OCI-LY1 (cell line): ENCODE data around the gene SPATA31D4.

ENCODE experiments used
- H2AFZ ChIP-seq: fragments of 200-600 bp; sonication (generic), shearing (Covaris generic); 2 replicates; pipeline ENCODE4 v1.6.0; 2014; ENCODE audit warnings: antibody characterized with exemption, mild to moderate bottlenecking, low read length
- H3F3A ChIP-seq: fragments of 200-600 bp; sonication (generic), shearing (Covaris generic); 2 replicates; pipeline ENCODE4 v1.6.0; 2014; ENCODE audit warnings: mild to moderate bottlenecking, antibody characterized with exemption, low read length, moderate library complexity; ENCODE audit not compliant: insufficient read depth
- H3K27ac ChIP-seq: fragments of 200-600 bp; sonication (generic); 2 replicates; pipeline ENCODE4 v1.5.1; 2014; ENCODE audit warnings: low read length, mixed run types, mild to moderate bottlenecking, low read depth; ENCODE audit not compliant: poor library complexity, severe bottlenecking
- H3K27me3 ChIP-seq: fragments of 200-600 bp; sonication (generic); 2 replicates; pipeline ENCODE4 v1.6.0; 2014; ENCODE audit warnings: antibody characterized with exemption, mild to moderate bottlenecking, low read length, moderate library complexity; ENCODE audit not compliant: insufficient read depth
- H3K36me3 ChIP-seq: fragments of 200-600 bp; sonication (generic); 2 replicates; pipeline ENCODE4 v1.6.1; 2014; ENCODE audit warnings: mild to moderate bottlenecking, antibody characterized with exemption, low read length, moderate library complexity, mixed read lengths; ENCODE audit not compliant: insufficient read depth
- H3K4me1 ChIP-seq: fragments of 200-600 bp; sonication (generic); 2 replicates; pipeline ENCODE4 v1.5.1; 2014; ENCODE audit warnings: mild to moderate bottlenecking, low read length, moderate library complexity; ENCODE audit not compliant: insufficient read depth, severe bottlenecking
- H3K4me2 ChIP-seq: fragments of 200-600 bp; sonication (generic), shearing (Covaris generic); 2 replicates; pipeline ENCODE4 v1.6.1; 2014; ENCODE audit warnings: low read length
- H3K4me3 ChIP-seq: fragments of 200-600 bp; sonication (generic); 2 replicates; pipeline ENCODE4 v1.5.1; 2014; ENCODE audit warnings: low read length, low read depth, mild to moderate bottlenecking, mixed read lengths; ENCODE audit not compliant: poor library complexity, severe bottlenecking
- H3K79me2 ChIP-seq: fragments of 200-600 bp; shearing (Covaris generic); 2 replicates; pipeline ENCODE4 v1.6.1; 2016; ENCODE audit warnings: mixed run types, low read length, mixed read lengths; ENCODE audit not compliant: insufficient read depth
- H3K9ac ChIP-seq: fragments of 200-600 bp; sonication (generic), shearing (Covaris generic); 2 replicates; pipeline ENCODE4 v1.6.1; 2014; ENCODE audit warnings: mild to moderate bottlenecking, low read length, mixed read lengths
- H3K9me2 ChIP-seq: fragments of 200-600 bp; sonication (generic), shearing (Covaris generic); 2 replicates; pipeline ENCODE4 v1.6.1; 2014; ENCODE audit warnings: low read depth, mild to moderate bottlenecking, low read length, mixed read lengths
- H3K9me3 ChIP-seq: fragments of 200-600 bp; shearing (Covaris generic); 2 replicates; pipeline ENCODE4 v1.6.1; 2014; ENCODE audit warnings: low read length, mixed read lengths
- H4K20me1 ChIP-seq: fragments of 200-600 bp; sonication (generic), shearing (Covaris generic); 2 replicates; pipeline ENCODE4 v1.6.0; 2016; ENCODE audit warnings: mild to moderate bottlenecking, low read length; ENCODE audit not compliant: insufficient read depth
- CTCF ChIP-seq: fragments of 200-600 bp; sonication (generic), shearing (Covaris generic); IDR thresholded peaks from 2 replicates; pipeline ENCODE4 v1.5.1; 2017; ENCODE audit warnings: mild to moderate bottlenecking, antibody characterized with exemption, low read length, moderate library complexity, mixed read lengths
- EZH2 ChIP-seq: fragments of 200-600 bp; sonication (generic), shearing (Covaris generic); IDR thresholded peaks from 2 replicates; pipeline ENCODE4 v1.8.0; 2017; ENCODE audit warnings: borderline replicate concordance, mixed run types, mild to moderate bottlenecking, antibody characterized with exemption, low read length, moderate library complexity, mixed read lengths

SPATA31D4 gene

GRCh38 chr9:81968026-81968425 is 39.8 kb downstream of the SPATA31D4 start:
- Histone ChIP-seq H3K79me2 (no peaks in the 10 kb centered on the region), H3K4me2 (no peak overlapping the region), H3K9me2 (no peaks in the 10 kb centered on the region), H3K9ac (no peak overlapping the region), H3K36me3 (no peaks in the 10 kb centered on the region), H3K27me3 (0 out of 2 replicates have a peak, but pooled peaks cover 6% of the 10 kb centered on the region), H3K4me3 (no peak overlapping the region), H4K20me1 (no peaks in the 10 kb centered on the region), H3K27ac (no peak overlapping the region), H3F3A (no peaks in the 10 kb centered on the region), H3K9me3 (no peaks in the 10 kb centered on the region), H2AFZ (no peak overlapping the region), H3K4me1 (no peaks in the 10 kb centered on the region)
- TF ChIP-seq EZH2 (no peak), CTCF (no peak)

- Histone ChIP-seq H3K4me2 (no peak overlapping the region), H3K27ac (no peak overlapping the region), H3K79me2 (no peaks in the 10 kb centered on the region), H3K4me1 (no peaks in the 10 kb centered on the region), H3F3A (no peaks in the 10 kb centered on the region), H3K9ac (no peak overlapping the region), H3K9me2 (no peaks in the 10 kb centered on the region), H3K9me3 (no peaks in the 10 kb centered on the region), H3K36me3 (no peaks in the 10 kb centered on the region), H3K27me3 (0 out of 2 replicates have a peak, but pooled peaks cover 6% of the 10 kb centered on the region), H3K4me3 (no peak overlapping the region), H2AFZ (no peak overlapping the region), H4K20me1 (no peaks in the 10 kb centered on the region)
- TF ChIP-seq CTCF (no peak), EZH2 (no peak)
Observed at GRCh38 chr9:81969971-81970370, 41.7 kb downstream of the SPATA31D4 start.

GRCh38 chr9:81971727-81972126 is 43.5 kb downstream of the SPATA31D4 start:
- Histone ChIP-seq H3K79me2 (no peaks in the 10 kb centered on the region), H3K4me1 (no peaks in the 10 kb centered on the region), H3F3A (no peaks in the 10 kb centered on the region), H3K9me2 (no peaks in the 10 kb centered on the region), H3K9me3 (no peaks in the 10 kb centered on the region), H2AFZ (no peak overlapping the region), H4K20me1 (no peaks in the 10 kb centered on the region), H3K27ac (no peak overlapping the region), H3K4me3 (no peak overlapping the region), H3K27me3 (0 out of 2 replicates have a peak, but pooled peaks cover 6% of the 10 kb centered on the region), H3K4me2 (no peak overlapping the region), H3K9ac (no peak overlapping the region), H3K36me3 (no peaks in the 10 kb centered on the region)
- TF ChIP-seq EZH2 (no peak), CTCF (no peak)
